Breast epithelium (tissue), 4 donors: ENCODE data around the gene INKA2. TPM values are rescaled to one million over a fixed set of nuclear protein-coding genes. Genes with fewer than 3 reads are reported as not detected.
"Not testable (repeated sequence)": the region's sequence is repeated elsewhere in the genome, so short reads cannot be mapped to it uniquely, and the experiment has no call there.

Source experiments
- DNase-seq, 2 donors: peaks; one replicate each; pipeline ENCODE4 v3.0.0-alpha.2; 2019; ENCODE audit warnings: low spot score in 2 of 2
- H3K27ac ChIP-seq, 2 donors: fragments of 200-600 bp; sonication (generic) in 1 of 2; one replicate each; pipeline ENCODE4 v1.5.1; 2016 to 2019; ENCODE audit warnings: mild to moderate bottlenecking in 1 of 2
- H3K27me3 ChIP-seq, 2 donors: fragments of 200-600 bp; sonication (generic) in 1 of 2; one replicate each; pipeline versions ENCODE4 v1.5.1 to v1.6.0; 2017 to 2019; ENCODE audit warnings: control low read depth in 1 of 2, mild to moderate bottlenecking in 1 of 2
- H3K36me3 ChIP-seq: fragments of 200-600 bp; one replicate; pipeline ENCODE4 v1.5.1; 2019
- H3K4me1 ChIP-seq, 2 donors: fragments of 200-600 bp; sonication (generic); one replicate each; pipeline ENCODE4 v1.5.1; 2016 to 2019; ENCODE audit warnings: control low read depth in 1 of 2
- H3K4me3 ChIP-seq, 3 donors: fragments of 200-600 bp; sonication (generic); 1 replicate in 2 of 3; 2 replicates in 1 of 3; pipeline ENCODE4 v1.5.1; 2016 to 2019; ENCODE audit warnings: mild to moderate bottlenecking in 3 of 3, moderate library complexity in 2 of 3
- H3K9me3 ChIP-seq, 2 donors: fragments of 200-600 bp; sonication (generic) in 1 of 2; one replicate each; pipeline ENCODE4 v1.5.1; 2016 to 2019; ENCODE audit warnings: control low read depth in 1 of 2
- CTCF ChIP-seq, 3 donors: fragments of 450-650 bp; IDR thresholded peaks; one replicate each; pipeline ENCODE4 v1.5.1; 2016 to 2017; ENCODE audit warnings: antibody characterized with exemption in 3 of 3, mild to moderate bottlenecking in 3 of 3, moderate library complexity in 3 of 3
- POLR2A ChIP-seq: fragments of 450-650 bp; IDR thresholded peaks from one replicate; pipeline ENCODE4 v1.6.1; 2016; ENCODE audit warnings: antibody characterized with exemption, mild to moderate bottlenecking, moderate library complexity
- POLR2AphosphoS5 ChIP-seq, 3 donors: sonication (generic); formaldehyde crosslinking; IDR thresholded peaks; one replicate each; pipeline ENCODE4 v1.6.1; 2017; ENCODE audit warnings: antibody characterized with exemption in 3 of 3
- intact Hi-C: fragments of 100-400 bp; cut with DNase I; formaldehyde crosslinking; loops from one replicate; pipeline ENCODE4 v1.15.1; 2023; ENCODE audit warnings: low total_unique reads
- total RNA-seq, 3 donors: library from RNA; depleted of rRNA; stranded (reverse); fragments of >200 nt; gene quantifications; one replicate each; pipeline ENCODE4 v1.1.0, GENCODE V29; 2016

INKA2 gene
- total RNA-seq, 3 donors from 2014 or later = 3.0 to 4.6 (median 3.8) TPM

- H3K4me1 ChIP-seq = no peaks in the 10 kb centered on the region
- H3K27me3 ChIP-seq = no peaks in the 10 kb centered on the region
Observed at GRCh38 chr1:111746614-111746999, 7.4 kb upstream of the INKA2 start.

GRCh38 chr1:111745675-111746613 is 6.7 kb upstream of the INKA2 start:
- H3K27me3 ChIP-seq = no peaks in the 10 kb centered on the region
- DNase-seq = no peak
- intact Hi-C loops = no loop called here

More at GRCh38 chr1:111746614-111746999, 7.4 kb upstream of the INKA2 start:
- H3K9me3 ChIP-seq = no peaks in the 10 kb centered on the region
- H3K36me3 ChIP-seq = no peaks in the 10 kb centered on the region
- no peak overlapping the region for H3K4me3 ChIP-seq
- no peak for DNase-seq
- H3K27ac ChIP-seq = no peak overlapping the region
- intact Hi-C loops = no loop called here
- TF ChIP-seq CTCF (IDR thresholded peaks at IDR 0.05) (no peak), POLR2A (no peak), POLR2AphosphoS5 (IDR thresholded peaks at IDR 0.05) (no peak)

GRCh38 chr1:111743679-111744101 is 4.5 kb upstream of the INKA2 start:
- H3K36me3 ChIP-seq = no peaks in the 10 kb centered on the region
- H3K27ac ChIP-seq = no peak overlapping the region
- H3K9me3 ChIP-seq = no peaks in the 10 kb centered on the region
- no peaks in the 10 kb centered on the region for H3K27me3 ChIP-seq
- H3K4me3 ChIP-seq = no peak overlapping the region
- TF ChIP-seq POLR2A = no peak
- TF ChIP-seq CTCF (IDR thresholded peaks at IDR 0.05) = no peak
- TF ChIP-seq POLR2AphosphoS5 (IDR thresholded peaks at IDR 0.05) = no peak
- intact Hi-C loops = no loop called here
- DNase-seq = no peak
- H3K4me1 ChIP-seq = no peaks in the 10 kb centered on the region

More at GRCh38 chr1:111745675-111746613, 6.7 kb upstream of the INKA2 start:
- no peaks in the 10 kb centered on the region for H3K36me3 ChIP-seq
- H3K27ac ChIP-seq = no peak overlapping the region
- H3K9me3 ChIP-seq = no peaks in the 10 kb centered on the region
- TF ChIP-seq POLR2AphosphoS5 (IDR thresholded peaks at IDR 0.05) (no peak), CTCF (IDR thresholded peaks at IDR 0.05) (no peak), POLR2A (no peak)
- no peaks in the 10 kb centered on the region for H3K4me1 ChIP-seq
- no peak overlapping the region for H3K4me3 ChIP-seq

- Histone ChIP-seq H3K4me3 (no peak overlapping the region), H3K9me3 (no peaks in the 10 kb centered on the region), H3K36me3 (no peaks in the 10 kb centered on the region), H3K4me1 (peaks cover 0 to 2% of the 10 kb centered on the region in 2 donors), H3K27me3 (no peaks in the 10 kb centered on the region), H3K27ac (no peak overlapping the region)
- no peak for DNase-seq
- intact Hi-C loops = no loop called here
- no peak for TF ChIP-seq POLR2A
- no peak for TF ChIP-seq POLR2AphosphoS5 (IDR thresholded peaks at IDR 0.05)
- TF ChIP-seq CTCF (IDR thresholded peaks at IDR 0.05) = no peak
Observed at GRCh38 chr1:111742938-111743549, 3.8 kb upstream of the INKA2 start.

- H3K27me3 ChIP-seq, H3K4me1 ChIP-seq, H3K4me3 ChIP-seq, intact Hi-C loops, DNase-seq, H3K36me3 ChIP-seq, H3K27ac ChIP-seq, H3K9me3 ChIP-seq: not testable (repeated sequence)
Observed at GRCh38 chr1:111742292-111742691, 3.1 kb upstream of the INKA2 start.
